AG10803 (cell line): ENCODE results near the gene ADAMTSL3.

Source experiments
- DNase-seq: peaks from one replicate; pipeline ENCODE4 v3.0.0; 2010; ENCODE audit warnings: low read depth
- H3K4me3 ChIP-seq: 2 replicates; pipeline ENCODE4 v1.5.1; 2011; ENCODE audit warnings: mild to moderate bottlenecking, low read length, control low read depth
- CTCF ChIP-seq: conservative IDR thresholded peaks from 2 replicates; pipeline ENCODE4 v1.5.1; 2011; ENCODE audit warnings: mild to moderate bottlenecking, low read length, control low read depth, inconsistent platforms

Gene ADAMTSL3

DNA sequence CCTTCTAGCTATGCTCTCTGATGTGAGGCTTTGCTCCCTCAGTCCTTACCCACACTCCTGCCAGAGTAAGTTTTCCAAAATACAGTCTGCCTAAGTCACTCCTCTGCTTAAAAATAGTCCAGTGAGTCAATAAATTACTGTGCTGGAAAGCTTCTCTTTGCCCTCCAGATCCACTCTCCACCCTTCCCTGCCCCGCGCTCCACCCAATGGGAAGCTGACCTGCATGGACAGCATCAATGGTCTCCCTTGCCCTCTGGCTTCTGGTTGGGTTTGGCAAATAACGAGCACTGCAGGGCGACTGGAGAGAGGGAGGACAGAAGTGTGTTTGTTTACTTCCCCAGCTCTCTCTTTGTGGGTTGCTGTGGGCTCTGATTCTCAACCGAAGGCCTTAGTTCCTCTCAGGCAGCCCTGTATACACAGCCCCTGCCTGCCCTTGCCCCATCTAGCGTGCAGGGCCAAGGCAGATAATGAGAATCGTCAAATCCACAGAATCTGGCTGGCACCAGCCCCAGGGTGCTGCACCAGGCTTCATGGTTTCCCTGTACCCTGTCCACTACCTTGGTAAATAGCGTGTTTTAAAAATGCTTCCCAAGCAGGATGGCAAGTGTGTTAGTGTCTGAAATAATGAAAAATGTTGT, 110.4 kb downstream of the ADAMTSL3 start:
- DNase-seq, result no peak
- no peak overlapping the region for H3K4me3 ChIP-seq
- no peak for TF ChIP-seq CTCF

GRCh38 chr15:83766339-83766738, 112.4 kb downstream of the ADAMTSL3 start:
- no peak overlapping the region for H3K4me3 ChIP-seq
- no peak for DNase-seq
- TF ChIP-seq CTCF, result no peak

- no peak for TF ChIP-seq CTCF
- DNase-seq, result no peak
- no peak overlapping the region for H3K4me3 ChIP-seq
These were observed 113.8 kb downstream of the ADAMTSL3 start for GRCh38 chr15:83767741-83768140.

- TF ChIP-seq CTCF, result no peak
- H3K4me3 ChIP-seq, result no peak overlapping the region
- DNase-seq, result no peak
These were observed 115.6 kb downstream of the ADAMTSL3 start for GRCh38 chr15:83769411-83769999.

- DNase-seq, result no peak
- H3K4me3 ChIP-seq, result no peak overlapping the region
- no peak for TF ChIP-seq CTCF
These were observed 121.8 kb downstream of the ADAMTSL3 start for GRCh38 chr15:83775738-83776137.

DNA sequence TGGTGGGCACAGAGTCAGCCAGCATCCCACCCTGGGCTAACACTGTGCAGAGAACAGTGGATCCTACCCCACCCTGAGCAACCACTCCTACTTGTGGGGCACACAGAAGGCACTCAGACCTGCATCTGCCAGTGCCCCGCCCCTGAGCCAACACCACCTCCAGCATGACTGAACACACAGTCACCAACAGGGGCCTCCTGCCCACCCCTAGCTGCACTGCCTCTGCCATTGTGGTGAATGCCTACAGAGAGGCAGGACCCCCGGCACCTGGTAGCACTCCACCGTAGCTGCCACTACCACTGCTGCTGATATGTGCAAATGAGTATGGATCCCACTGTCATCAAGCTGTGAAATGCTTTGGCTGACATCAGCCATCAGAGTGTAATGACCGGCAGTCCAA, 123.1 kb downstream of the ADAMTSL3 start:
- no peak for TF ChIP-seq CTCF
- no peak overlapping the region for H3K4me3 ChIP-seq
- no peak for DNase-seq

DNA sequence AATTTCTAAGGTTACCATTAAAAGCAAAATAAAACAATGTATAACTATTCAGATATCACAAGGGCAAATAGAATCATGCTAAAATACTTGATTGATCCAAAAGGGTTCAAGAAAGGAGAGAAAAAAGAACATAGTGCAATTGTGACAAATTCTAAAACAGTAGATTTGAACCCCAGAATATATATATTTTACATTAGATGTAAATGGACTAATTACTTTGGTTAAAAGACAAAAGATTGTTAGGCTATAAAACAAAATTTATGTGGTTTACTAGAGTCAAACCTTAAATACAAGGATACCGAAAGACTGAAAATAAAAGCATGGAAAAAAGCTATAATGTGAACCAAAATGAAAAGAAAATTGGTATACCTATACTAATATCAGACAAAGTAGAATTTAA, 129.3 kb downstream of the ADAMTSL3 start:
- H3K4me3 ChIP-seq, result no peak overlapping the region
- TF ChIP-seq CTCF, result no peak
- no peak for DNase-seq
